CD4-positive, alpha-beta T cell treated with Interleukin-6 for 4 hours (primary cell): Measurements from ENCODE around the gene COLEC12.
A peak's percentile ranks its signal among the peaks of the same experiment; 100 is the strongest.

Experiments used
- DNase-seq: peaks from one replicate; pipeline ENCODE4 v3.0.0-alpha.2; 2020; ENCODE audit warnings: mixed read lengths

Gene COLEC12

GRCh38 chr18:267688-268552 is 232.6 kb downstream of the COLEC12 start, which contains the start of gene THOC1:
THOC1 (minus strand) TSS chr18:268047; CDS start chr18:268019, 28 bp downstream.
- peak; percentile 92 for DNase-seq

GRCh38 chr18:267380-267687 is 233.2 kb downstream of the COLEC12 start:
- no peak for DNase-seq
